SK-N-MC (cell line): ENCODE measurements around the gene CCDC40.

Source experiments
- DNase-seq: peaks from one replicate; pipeline ENCODE4 v3.0.0-alpha.2; 2011; ENCODE audit warnings: low read depth, low spot score
- H3K27ac ChIP-seq: fragments of 200-600 bp; sonication (generic); 2 replicates; pipeline ENCODE4 v1.5.1; 2016; ENCODE audit warnings: mixed run types
- H3K36me3 ChIP-seq: fragments of 200-600 bp; sonication (generic); 2 replicates; pipeline ENCODE4 v1.6.1; 2017; ENCODE audit warnings: antibody characterized with exemption, low read length, mixed read lengths; ENCODE audit not compliant: insufficient read depth
- H3K4me3 ChIP-seq: fragments of 200-600 bp; sonication (generic); 2 replicates; pipeline ENCODE4 v1.5.1; 2016
- H3K9ac ChIP-seq: fragments of 200-600 bp; sonication (generic); 2 replicates; pipeline ENCODE4 v1.8.0; 2017; ENCODE audit warnings: mixed run types, mixed read lengths; ENCODE audit not compliant: insufficient read length
- H3K9me3 ChIP-seq: fragments of 200-600 bp; sonication (generic); 2 replicates; pipeline ENCODE4 v1.6.1; 2017; ENCODE audit warnings: low read depth, mild to moderate bottlenecking, antibody characterized with exemption, low read length, moderate library complexity, mixed read lengths
- EZH2 ChIP-seq: fragments of 200-600 bp; sonication (generic); IDR thresholded peaks from one replicate; pipeline ENCODE4 v1.6.1; 2017; ENCODE audit warnings: antibody characterized with exemption
- FOXP2 ChIP-seq: optimal IDR thresholded peaks from 2 replicates; pipeline ENCODE3; 2011; ENCODE audit warnings: mild to moderate bottlenecking, moderate library complexity; ENCODE audit not compliant: insufficient read depth; ENCODE audit errors: extremely low read length, control extremely low read depth
- POLR2AphosphoS5 ChIP-seq: IDR thresholded peaks from 2 replicates; pipeline ENCODE4 v1.6.1; 2012; ENCODE audit warnings: mild to moderate bottlenecking, low read depth, low read length, borderline replicate concordance

CCDC40 gene

GRCh38 chr17:80025796-80026195 is 10.6 kb upstream of the CCDC40 start:
- Histone ChIP-seq H3K9me3 (no peaks in the 10 kb centered on the region), H3K27ac (no peak overlapping the region), H3K4me3 (no peak overlapping the region), H3K9ac (no peak overlapping the region), H3K36me3 (no peaks in the 10 kb centered on the region)
- no peak for DNase-seq
- TF ChIP-seq EZH2 (no peak), FOXP2 (no peak), POLR2AphosphoS5 (no peak)

DNA sequence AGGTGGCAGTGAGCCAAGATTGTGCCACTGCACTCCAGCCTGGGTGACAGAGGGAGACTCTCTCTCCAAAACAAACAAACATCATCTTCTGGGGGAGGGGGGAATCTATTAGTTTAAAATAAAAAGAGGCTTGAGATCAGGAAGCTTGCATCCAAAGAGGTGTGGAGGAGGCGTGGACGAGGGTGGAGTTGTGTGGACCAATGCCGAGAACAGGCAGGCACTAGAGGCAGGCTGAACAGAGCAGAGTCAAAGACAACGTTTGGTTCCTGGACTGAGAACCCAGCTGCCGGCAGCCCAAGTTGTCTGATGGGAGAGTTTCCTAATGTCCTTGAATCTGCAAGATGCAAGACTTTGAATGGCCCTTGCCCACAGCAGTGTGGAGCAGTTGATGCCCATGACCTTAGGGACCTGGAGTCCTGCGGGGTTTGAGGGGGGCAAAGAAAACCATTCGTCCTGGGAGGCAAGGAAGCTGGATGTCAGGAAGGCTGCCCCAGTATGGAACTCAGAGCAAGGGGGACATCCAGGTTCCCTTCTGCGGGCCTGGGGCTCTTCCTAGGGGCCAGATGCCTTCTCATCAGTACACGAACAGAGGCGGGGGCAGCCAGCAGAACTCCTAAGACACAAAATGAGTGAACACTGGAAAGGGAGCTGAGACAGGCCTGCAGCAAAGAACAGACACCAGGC is 9.9 kb upstream of the CCDC40 start:
- Histone ChIP-seq H3K4me3 (no peak overlapping the region), H3K9me3 (no peaks in the 10 kb centered on the region), H3K9ac (no peak overlapping the region), H3K27ac (no peak overlapping the region), H3K36me3 (no peaks in the 10 kb centered on the region)
- no peak for TF ChIP-seq POLR2AphosphoS5
- no peak for TF ChIP-seq FOXP2
- TF ChIP-seq EZH2: no peak
- no peak for DNase-seq

- Histone ChIP-seq H3K27ac (no peak overlapping the region), H3K36me3 (no peaks in the 10 kb centered on the region), H3K4me3 (no peak overlapping the region), H3K9ac (no peak overlapping the region), H3K9me3 (no peaks in the 10 kb centered on the region)
- DNase-seq: no peak
- TF ChIP-seq EZH2 (no peak), FOXP2 (no peak), POLR2AphosphoS5 (no peak)
Observed at GRCh38 chr17:80027043-80027435, 9.4 kb upstream of the CCDC40 start.

- no peaks in the 10 kb centered on the region for H3K36me3 ChIP-seq
- no peak for DNase-seq
- no peak overlapping the region for H3K4me3 ChIP-seq
- TF ChIP-seq FOXP2 (no peak), POLR2AphosphoS5 (no peak), EZH2 (no peak)
- H3K9me3 ChIP-seq: no peaks in the 10 kb centered on the region
- no peak overlapping the region for H3K27ac ChIP-seq
- H3K9ac ChIP-seq: no peak overlapping the region
Observed at GRCh38 chr17:80028030-80028429, 8.4 kb upstream of the CCDC40 start.

GRCh38 chr17:80029258-80029974 is 7.0 kb upstream of the CCDC40 start:
- H3K9me3 ChIP-seq: no peaks in the 10 kb centered on the region
- no peaks in the 10 kb centered on the region for H3K36me3 ChIP-seq
- H3K4me3 ChIP-seq: no peak overlapping the region
- no peak for TF ChIP-seq EZH2
- TF ChIP-seq FOXP2: no peak
- TF ChIP-seq POLR2AphosphoS5: no peak
- H3K9ac ChIP-seq: no peak overlapping the region
- no peak overlapping the region for H3K27ac ChIP-seq
- DNase-seq: no peak

DNA sequence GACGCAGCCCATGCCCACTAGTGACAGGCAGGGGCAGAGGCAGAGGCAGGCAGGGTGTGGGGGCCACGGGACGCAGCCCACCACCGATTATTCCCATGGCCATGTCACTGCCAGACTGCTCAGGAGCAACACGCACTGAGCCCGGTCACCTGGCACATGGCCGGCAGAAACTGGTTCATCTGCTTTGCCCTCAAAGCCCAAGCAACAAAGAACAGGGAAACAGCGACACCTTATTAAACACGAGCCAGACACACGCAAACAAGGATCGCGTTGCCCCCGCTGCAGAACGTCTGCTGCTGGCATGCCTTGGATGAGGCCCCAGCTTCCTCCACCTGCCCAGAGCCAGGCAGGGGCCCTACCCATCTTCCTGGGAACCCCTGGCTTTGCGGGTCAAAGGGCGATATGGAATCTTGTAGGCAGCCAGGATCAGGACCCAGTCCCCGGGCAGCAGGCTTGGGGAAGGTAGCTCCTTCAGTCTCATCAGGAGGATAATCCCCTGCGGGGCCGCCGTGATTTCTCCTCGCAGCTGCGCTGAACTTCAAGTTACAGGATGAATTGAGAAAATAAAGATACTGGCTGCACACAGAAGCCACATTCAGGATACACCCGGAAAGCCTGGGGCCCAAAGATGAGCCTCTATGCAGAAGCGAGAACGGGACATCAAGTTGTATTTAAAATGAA is 5.6 kb upstream of the CCDC40 start:
- TF ChIP-seq FOXP2 (no peak), POLR2AphosphoS5 (no peak), EZH2 (no peak)
- no peaks in the 10 kb centered on the region for H3K36me3 ChIP-seq
- H3K9me3 ChIP-seq: no peaks in the 10 kb centered on the region
- H3K27ac ChIP-seq: no peak overlapping the region
- no peak overlapping the region for H3K4me3 ChIP-seq
- no peak for DNase-seq
- no peak overlapping the region for H3K9ac ChIP-seq

- H3K9ac ChIP-seq: no peak overlapping the region
- no peaks in the 10 kb centered on the region for H3K36me3 ChIP-seq
- TF ChIP-seq FOXP2 (no peak), EZH2 (no peak), POLR2AphosphoS5 (no peak)
- no peaks in the 10 kb centered on the region for H3K9me3 ChIP-seq
- no peak for DNase-seq
- H3K4me3 ChIP-seq: no peak overlapping the region
- H3K27ac ChIP-seq: no peak overlapping the region
Observed at GRCh38 chr17:80031691-80032430, 4.6 kb upstream of the CCDC40 start.

GRCh38 chr17:80032614-80033171 is 3.7 kb upstream of the CCDC40 start:
- DNase-seq: no peak
- Histone ChIP-seq H3K9ac (no peak overlapping the region), H3K4me3 (no peak overlapping the region), H3K9me3 (no peaks in the 10 kb centered on the region), H3K36me3 (no peaks in the 10 kb centered on the region), H3K27ac (no peak overlapping the region)
- TF ChIP-seq POLR2AphosphoS5: no peak
- no peak for TF ChIP-seq EZH2
- TF ChIP-seq FOXP2: no peak
